AG20443 (cell line): ENCODE data around the gene PLCD1.
A peak's percentile ranks its signal among the peaks of the same experiment; 100 is the strongest.

Experiments
- DNase-seq: peaks from one replicate; pipeline ENCODE4 v3.0.0; 2012; ENCODE audit warnings: low spot score, mixed read lengths

Gene PLCD1

GRCh38 chr3:37964146-37964545 is 65.3 kb downstream of the PLCD1 start:
- no peak for DNase-seq

GRCh38 chr3:37963635-37964034 is 65.8 kb downstream of the PLCD1 start:
- no peak for DNase-seq

GRCh38 chr3:37963016-37963415 is 66.4 kb downstream of the PLCD1 start:
- peak; percentile 65 for DNase-seq

- DNase-seq = no peak
Observed at GRCh38 chr3:37961622-37962431, 67.6 kb downstream of the PLCD1 start.

GRCh38 chr3:37957539-37957936 is 71.9 kb downstream of the PLCD1 start:
- DNase-seq = no peak
